Osteoblast (primary cell): ENCODE measurements around the gene MAF. TPM values are rescaled to one million over a fixed set of nuclear protein-coding genes. Genes with fewer than 3 reads are reported as not detected.

Source experiments
- DNase-seq: peaks from one replicate; pipeline ENCODE4 v3.0.0; 2011; ENCODE audit warnings: low spot score, mixed read lengths; ENCODE audit not compliant: insufficient read length; ENCODE audit errors: missing footprints
- H2AFZ ChIP-seq: 2 replicates; pipeline ENCODE4 v1.6.0; 2011; ENCODE audit warnings: mild to moderate bottlenecking, low read length
- H3K27ac ChIP-seq: 2 replicates; pipeline ENCODE4 v1.5.1; 2011; ENCODE audit warnings: mild to moderate bottlenecking, low read depth, low read length, moderate library complexity
- H3K27me3 ChIP-seq: 2 replicates; pipeline ENCODE4 v1.6.0; 2012; ENCODE audit warnings: mild to moderate bottlenecking, control low read depth, inconsistent platforms, low read length, moderate library complexity; ENCODE audit not compliant: insufficient read depth
- H3K36me3 ChIP-seq: 2 replicates; pipeline ENCODE4 v1.5.1; 2011; ENCODE audit warnings: mild to moderate bottlenecking, low read length, control low read depth, moderate library complexity; ENCODE audit not compliant: insufficient read depth
- H3K4me1 ChIP-seq: 2 replicates; pipeline ENCODE4 v1.5.1; 2011; ENCODE audit warnings: mild to moderate bottlenecking, low read length, control low read depth, moderate library complexity; ENCODE audit not compliant: insufficient read depth
- H3K4me2 ChIP-seq: 2 replicates; pipeline ENCODE4 v1.6.0; 2011; ENCODE audit warnings: mild to moderate bottlenecking, low read length; ENCODE audit not compliant: insufficient read depth
- H3K4me3 ChIP-seq: fragments of 200-600 bp; sonication (generic); 3 replicates; pipeline ENCODE4 v1.5.1; 2012; ENCODE audit warnings: mild to moderate bottlenecking, low read length, inconsistent platforms; ENCODE audit not compliant: insufficient read depth
- H3K79me2 ChIP-seq: 2 replicates; pipeline ENCODE4 v1.6.0; 2012; ENCODE audit warnings: mild to moderate bottlenecking, low read length, control low read depth, inconsistent platforms; ENCODE audit not compliant: insufficient read depth
- H3K9me3 ChIP-seq: 2 replicates; pipeline ENCODE4 v1.5.1; 2011; ENCODE audit warnings: low read depth, low read length, control low read depth
- H4K20me1 ChIP-seq: 2 replicates; pipeline ENCODE4 v1.6.0; 2012; ENCODE audit warnings: mild to moderate bottlenecking, low read length, control low read depth; ENCODE audit not compliant: insufficient read depth
- CTCF ChIP-seq: IDR thresholded peaks from 2 replicates; pipeline ENCODE4 v1.5.1; 2011; ENCODE audit warnings: mild to moderate bottlenecking, low read depth, low read length, moderate library complexity; ENCODE audit errors: extremely low read depth
- total RNA-seq: library from RNA; depleted of rRNA; stranded (reverse); fragments of >200 nt; gene quantifications from 2 replicates; pipeline ENCODE4 v1.2.3, GENCODE V29; 2012

MAF gene
- total RNA-seq, 1 donor: 40.2 TPM

GRCh38 chr16:79610771-79611170 lies 10.2 kb upstream of the MAF start:
- no peak overlapping the region for H3K4me2 ChIP-seq
- no peak overlapping the region for H3K4me3 ChIP-seq
- peak; percentile 17 for DNase-seq
- H3K4me1 ChIP-seq: peaks cover 15% of the 10 kb centered on the region
- H3K27ac ChIP-seq: no peak overlapping the region
- no peaks in the 10 kb centered on the region for H3K79me2 ChIP-seq
- no peaks in the 10 kb centered on the region for H3K36me3 ChIP-seq
- no peak for TF ChIP-seq CTCF
- H2AFZ ChIP-seq: no peak overlapping the region
- H3K27me3 ChIP-seq: peaks cover 2% of the 10 kb centered on the region
- no peaks in the 10 kb centered on the region for H3K9me3 ChIP-seq
- H4K20me1 ChIP-seq: no peaks in the 10 kb centered on the region

DNA sequence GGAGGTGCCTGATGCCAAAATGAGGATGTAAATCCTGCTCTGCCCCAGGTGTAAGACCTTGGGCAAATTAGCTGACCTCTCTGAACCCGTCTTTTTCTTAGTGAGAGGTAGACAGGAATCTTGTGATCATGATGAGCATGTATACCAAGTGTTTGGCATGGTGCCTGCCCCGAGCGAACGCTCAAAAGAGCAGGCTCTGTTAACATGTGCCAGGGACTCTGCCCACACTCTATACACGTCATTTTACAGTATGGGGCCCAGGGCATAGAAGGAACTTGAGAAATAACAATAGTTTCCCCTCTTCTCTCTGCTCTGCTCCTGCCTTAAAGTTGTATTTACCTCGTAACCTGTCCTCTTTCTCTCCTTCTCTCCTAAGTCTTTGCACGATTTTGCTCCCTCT lies 9.3 kb upstream of the MAF start:
- peaks cover 2% of the 10 kb centered on the region for H3K27me3 ChIP-seq
- no peaks in the 10 kb centered on the region for H3K9me3 ChIP-seq
- TF ChIP-seq CTCF: no peak
- H3K4me1 ChIP-seq: peaks cover 17% of the 10 kb centered on the region
- no peak overlapping the region for H3K27ac ChIP-seq
- H3K79me2 ChIP-seq: no peaks in the 10 kb centered on the region
- H3K36me3 ChIP-seq: no peaks in the 10 kb centered on the region
- H2AFZ ChIP-seq: no peak overlapping the region
- no peaks in the 10 kb centered on the region for H4K20me1 ChIP-seq
- no peak for DNase-seq
- H3K4me3 ChIP-seq: no peak overlapping the region
- no peak overlapping the region for H3K4me2 ChIP-seq

GRCh38 chr16:79608976-79609375 lies 8.4 kb upstream of the MAF start:
- Histone ChIP-seq H3K9me3 (no peaks in the 10 kb centered on the region), H3K27me3 (peaks cover 2% of the 10 kb centered on the region), H3K4me3 (no peak overlapping the region), H3K79me2 (no peaks in the 10 kb centered on the region), H3K27ac (no peak overlapping the region), H3K4me1 (peaks cover 17% of the 10 kb centered on the region), H2AFZ (no peak overlapping the region), H4K20me1 (no peaks in the 10 kb centered on the region), H3K4me2 (no peak overlapping the region), H3K36me3 (no peaks in the 10 kb centered on the region)
- TF ChIP-seq CTCF: no peak
- peak; percentile 14 for DNase-seq

- no peak for TF ChIP-seq CTCF
- Histone ChIP-seq H3K36me3 (no peaks in the 10 kb centered on the region), H3K4me1 (peaks cover 13% of the 10 kb centered on the region), H3K9me3 (no peaks in the 10 kb centered on the region), H3K4me2 (peak overlapping the region; percentile 10), H3K27ac (no peak overlapping the region), H3K4me3 (no peak overlapping the region), H4K20me1 (no peaks in the 10 kb centered on the region), H3K79me2 (no peaks in the 10 kb centered on the region), H2AFZ (no peak overlapping the region), H3K27me3 (peaks cover 2% of the 10 kb centered on the region)
- peak; percentile 60 for DNase-seq
Measured at GRCh38 chr16:79607587-79607986, 7.0 kb upstream of the MAF start.
